Panc1 (cell line): ENCODE measurements around the gene EXOC6B. TPM values are rescaled to one million over a fixed set of nuclear protein-coding genes. Genes with fewer than 3 reads are reported as not detected.

ENCODE experiments used
- ATAC-seq: fragments of 200-7000 bp; cut with Tn5 transposase; 2 replicates; pipeline ENCODE4 v1.9.1; 2020; ENCODE audit warnings: mild to moderate bottlenecking, moderate library complexity
- BruUV-seq: library from RNA; stranded (reverse); fragments of 400-500 nt; replicated peaks from 2 replicates; lab custom pipeline; 2021; lab: Mats Ljungman, UMichigan
- CTCF ChIA-PET: fragments of 300-600 bp; sonication (Branson Sonifier 250); formaldehyde crosslinking; loops from one replicate; lab custom pipeline; 2022; ENCODE audit warnings: antibody characterized with exemption; lab: Charles Lee
- POLR2A ChIA-PET: fragments of 300-600 bp; sonication (Branson Sonifier 250); formaldehyde crosslinking; loops from one replicate; lab custom pipeline; 2022; ENCODE audit warnings: antibody characterized with exemption; lab: Charles Lee
- DNase-seq: peaks from one replicate; pipeline ENCODE4 v3.0.0-alpha.2; 2010; ENCODE audit warnings: low read depth, low spot score
- H3K27ac ChIP-seq: 2 replicates; pipeline ENCODE4 v1.5.1; 2011; ENCODE audit warnings: mild to moderate bottlenecking, low read length, inconsistent platforms
- H3K27me3 ChIP-seq: fragments of 200-500 bp; sonication (Bioruptor generic); 2 replicates; pipeline ENCODE4 v1.6.0; 2014; ENCODE audit warnings: low read length, inconsistent platforms; ENCODE audit not compliant: control insufficient read depth, insufficient read depth
- H3K36me3 ChIP-seq: fragments of 200-500 bp; sonication (Bioruptor generic); 2 replicates; pipeline ENCODE4 v1.5.1; 2014; ENCODE audit warnings: inconsistent platforms, mild to moderate bottlenecking, low read length, moderate library complexity; ENCODE audit not compliant: control insufficient read depth, insufficient read depth
- H3K4me1 ChIP-seq: 2 replicates; pipeline ENCODE4 v1.5.1; 2011; ENCODE audit warnings: inconsistent platforms, mild to moderate bottlenecking, low read length, moderate library complexity; ENCODE audit not compliant: control insufficient read depth, insufficient read depth
- H3K4me3 ChIP-seq, 2 experiments: 2 replicates each; pipeline ENCODE4 v1.5.1; 2011 to 2012; ENCODE audit warnings: low read depth in 2 of 2, low read length in 2 of 2, mild to moderate bottlenecking in 2 of 2, inconsistent platforms in 1 of 2, moderate library complexity in 1 of 2
- H3K9me3 ChIP-seq: fragments of 200-500 bp; sonication (Bioruptor generic); 2 replicates; pipeline ENCODE4 v1.5.1; 2014; ENCODE audit warnings: low read depth, mild to moderate bottlenecking, inconsistent platforms, low read length, moderate library complexity; ENCODE audit not compliant: control insufficient read depth, insufficient read depth
- POLR2AphosphoS5 ChIP-seq: IDR thresholded peaks from 2 replicates; pipeline ENCODE4 v1.6.1; 2012; ENCODE audit warnings: mild to moderate bottlenecking, low read depth, low read length, moderate library complexity
- SIN3A ChIP-seq: IDR thresholded peaks from 2 replicates; pipeline ENCODE4 v1.6.1; 2012; ENCODE audit warnings: low read depth, mild to moderate bottlenecking, low read length, moderate library complexity, borderline replicate concordance; ENCODE audit not compliant: insufficient read depth
- TCF7L2 ChIP-seq: IDR thresholded peaks from 2 replicates; pipeline ENCODE4 v1.6.1; 2011; ENCODE audit warnings: mild to moderate bottlenecking, low read depth, low read length, inconsistent platforms
- in situ Hi-C: cut with HindIII; loops from 2 replicates; pipeline ENCODE4 v1.10.0; 2016; ENCODE audit warnings: low sequenced_read_pairs, low pct_unique_long_range_greater_than_20kb
- intact Hi-C: fragments of 100-400 bp; cut with micrococcal nuclease; formaldehyde crosslinking; loops from one replicate; pipeline ENCODE4 v1.10.0; 2022; ENCODE audit not compliant: unreplicated experiment
- total RNA-seq: library from RNA; stranded (reverse); gene quantifications from one replicate; pipeline ENCODE4 v1.2.1, GENCODE V29; 2021; ENCODE audit not compliant: unreplicated experiment
- TF ChIP-seq, protein P1 (sequence below), 2 experiments: IDR thresholded peaks; 2 replicates each; pipeline ENCODE4 v1.6.1; 2011 to 2012; ENCODE audit warnings: low read depth in 2 of 2, control low read depth in 1 of 2, low read length in 1 of 2, mild to moderate bottlenecking in 1 of 2, moderate library complexity in 1 of 2; ENCODE audit not compliant: insufficient read depth in 1 of 2
- TF ChIP-seq, protein P2 (sequence below): fragments of 450-650 bp; IDR thresholded peaks from 2 replicates; pipeline ENCODE4 v1.5.1; 2017; ENCODE audit warnings: mild to moderate bottlenecking

Gene EXOC6B
- total RNA-seq, 1 experiment from 2014 or later: 23.2 TPM

GRCh38 chr2:72685638-72686213 lies 140.1 kb downstream of the EXOC6B start:
- no peaks in the 10 kb centered on the region for H3K27me3 ChIP-seq
- H3K4me3 ChIP-seq: no peak overlapping the region
- in situ Hi-C loops: no loop called here
- ATAC-seq (no peak), DNase-seq (no peak)
- no peaks in the 10 kb centered on the region for H3K36me3 ChIP-seq
- H3K9me3 ChIP-seq: no peaks in the 10 kb centered on the region
- TF ChIP-seq SIN3A (no peak), TCF7L2 (no peak), POLR2AphosphoS5 (no peak)
- TF ChIP-seq, protein P1, sequence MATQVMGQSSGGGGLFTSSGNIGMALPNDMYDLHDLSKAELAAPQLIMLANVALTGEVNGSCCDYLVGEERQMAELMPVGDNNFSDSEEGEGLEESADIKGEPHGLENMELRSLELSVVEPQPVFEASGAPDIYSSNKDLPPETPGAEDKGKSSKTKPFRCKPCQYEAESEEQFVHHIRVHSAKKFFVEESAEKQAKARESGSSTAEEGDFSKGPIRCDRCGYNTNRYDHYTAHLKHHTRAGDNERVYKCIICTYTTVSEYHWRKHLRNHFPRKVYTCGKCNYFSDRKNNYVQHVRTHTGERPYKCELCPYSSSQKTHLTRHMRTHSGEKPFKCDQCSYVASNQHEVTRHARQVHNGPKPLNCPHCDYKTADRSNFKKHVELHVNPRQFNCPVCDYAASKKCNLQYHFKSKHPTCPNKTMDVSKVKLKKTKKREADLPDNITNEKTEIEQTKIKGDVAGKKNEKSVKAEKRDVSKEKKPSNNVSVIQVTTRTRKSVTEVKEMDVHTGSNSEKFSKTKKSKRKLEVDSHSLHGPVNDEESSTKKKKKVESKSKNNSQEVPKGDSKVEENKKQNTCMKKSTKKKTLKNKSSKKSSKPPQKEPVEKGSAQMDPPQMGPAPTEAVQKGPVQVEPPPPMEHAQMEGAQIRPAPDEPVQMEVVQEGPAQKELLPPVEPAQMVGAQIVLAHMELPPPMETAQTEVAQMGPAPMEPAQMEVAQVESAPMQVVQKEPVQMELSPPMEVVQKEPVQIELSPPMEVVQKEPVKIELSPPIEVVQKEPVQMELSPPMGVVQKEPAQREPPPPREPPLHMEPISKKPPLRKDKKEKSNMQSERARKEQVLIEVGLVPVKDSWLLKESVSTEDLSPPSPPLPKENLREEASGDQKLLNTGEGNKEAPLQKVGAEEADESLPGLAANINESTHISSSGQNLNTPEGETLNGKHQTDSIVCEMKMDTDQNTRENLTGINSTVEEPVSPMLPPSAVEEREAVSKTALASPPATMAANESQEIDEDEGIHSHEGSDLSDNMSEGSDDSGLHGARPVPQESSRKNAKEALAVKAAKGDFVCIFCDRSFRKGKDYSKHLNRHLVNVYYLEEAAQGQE (IDR thresholded peaks at IDR 0.05; ENCODE audit: insufficient read depth in 1 of 2, low read depth in 2 of 2, low read length in 1 of 2): no peak
- TF ChIP-seq, protein P2, sequence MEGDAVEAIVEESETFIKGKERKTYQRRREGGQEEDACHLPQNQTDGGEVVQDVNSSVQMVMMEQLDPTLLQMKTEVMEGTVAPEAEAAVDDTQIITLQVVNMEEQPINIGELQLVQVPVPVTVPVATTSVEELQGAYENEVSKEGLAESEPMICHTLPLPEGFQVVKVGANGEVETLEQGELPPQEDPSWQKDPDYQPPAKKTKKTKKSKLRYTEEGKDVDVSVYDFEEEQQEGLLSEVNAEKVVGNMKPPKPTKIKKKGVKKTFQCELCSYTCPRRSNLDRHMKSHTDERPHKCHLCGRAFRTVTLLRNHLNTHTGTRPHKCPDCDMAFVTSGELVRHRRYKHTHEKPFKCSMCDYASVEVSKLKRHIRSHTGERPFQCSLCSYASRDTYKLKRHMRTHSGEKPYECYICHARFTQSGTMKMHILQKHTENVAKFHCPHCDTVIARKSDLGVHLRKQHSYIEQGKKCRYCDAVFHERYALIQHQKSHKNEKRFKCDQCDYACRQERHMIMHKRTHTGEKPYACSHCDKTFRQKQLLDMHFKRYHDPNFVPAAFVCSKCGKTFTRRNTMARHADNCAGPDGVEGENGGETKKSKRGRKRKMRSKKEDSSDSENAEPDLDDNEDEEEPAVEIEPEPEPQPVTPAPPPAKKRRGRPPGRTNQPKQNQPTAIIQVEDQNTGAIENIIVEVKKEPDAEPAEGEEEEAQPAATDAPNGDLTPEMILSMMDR: no peak
- ChIA-PET POLR2A (no interaction called here), CTCF (no interaction called here)
- no TSS peak for BruUV-seq
- intact Hi-C loops: no loop called here
- H3K27ac ChIP-seq: no peak overlapping the region
- no peaks in the 10 kb centered on the region for H3K4me1 ChIP-seq

- DNase-seq: no peak
- H3K27me3 ChIP-seq: no peaks in the 10 kb centered on the region
- ChIA-PET POLR2A (interaction anchor here (1.0 kb wide), 1 partner anchor 11 kb away, joined by 3 read pairs; no protein-coding TSS in a partner anchor), CTCF (no interaction called here)
- in situ Hi-C loops: no loop called here
- no peak for ATAC-seq
- no peak overlapping the region for H3K27ac ChIP-seq
- H3K36me3 ChIP-seq: no peaks in the 10 kb centered on the region
- no peaks in the 10 kb centered on the region for H3K9me3 ChIP-seq
- BruUV-seq: no TSS peak
- intact Hi-C loops: no loop called here
- no peak overlapping the region for H3K4me3 ChIP-seq
- 0 out of 2 replicates have a peak, but pooled peaks cover 2% of the 10 kb centered on the region for H3K4me1 ChIP-seq
- TF ChIP-seq TCF7L2 (no peak), SIN3A (no peak), POLR2AphosphoS5 (no peak)
- TF ChIP-seq, protein P2: no peak
- TF ChIP-seq, protein P1 (IDR thresholded peaks at IDR 0.05; ENCODE audit: insufficient read depth in 1 of 2, low read depth in 2 of 2, low read length in 1 of 2): no peak
Observed at GRCh38 chr2:72682061-72682460, 143.8 kb downstream of the EXOC6B start.
